Esophagus squamous epithelium (tissue), 4 donors: Measurements from ENCODE around the gene WWC1.

ENCODE experiments used
- POLR2A ChIP-seq, 4 donors: fragments of 450-650 bp; IDR thresholded peaks; one replicate each; pipeline ENCODE4 v1.6.1; 2017; ENCODE audit warnings: antibody characterized with exemption in 4 of 4, mild to moderate bottlenecking in 4 of 4, moderate library complexity in 3 of 4
- TF ChIP-seq, protein P1 (sequence below), 6 experiments: fragments of 450-650 bp in 4 of 6; fragments of 200-600 bp in 2 of 6; sonication (generic) in 2 of 6; IDR thresholded peaks; one replicate each; pipeline ENCODE4 v1.5.1; 2016 to 2019; ENCODE audit warnings: antibody characterized with exemption in 6 of 6, mild to moderate bottlenecking in 4 of 6, moderate library complexity in 4 of 6

DNA sequence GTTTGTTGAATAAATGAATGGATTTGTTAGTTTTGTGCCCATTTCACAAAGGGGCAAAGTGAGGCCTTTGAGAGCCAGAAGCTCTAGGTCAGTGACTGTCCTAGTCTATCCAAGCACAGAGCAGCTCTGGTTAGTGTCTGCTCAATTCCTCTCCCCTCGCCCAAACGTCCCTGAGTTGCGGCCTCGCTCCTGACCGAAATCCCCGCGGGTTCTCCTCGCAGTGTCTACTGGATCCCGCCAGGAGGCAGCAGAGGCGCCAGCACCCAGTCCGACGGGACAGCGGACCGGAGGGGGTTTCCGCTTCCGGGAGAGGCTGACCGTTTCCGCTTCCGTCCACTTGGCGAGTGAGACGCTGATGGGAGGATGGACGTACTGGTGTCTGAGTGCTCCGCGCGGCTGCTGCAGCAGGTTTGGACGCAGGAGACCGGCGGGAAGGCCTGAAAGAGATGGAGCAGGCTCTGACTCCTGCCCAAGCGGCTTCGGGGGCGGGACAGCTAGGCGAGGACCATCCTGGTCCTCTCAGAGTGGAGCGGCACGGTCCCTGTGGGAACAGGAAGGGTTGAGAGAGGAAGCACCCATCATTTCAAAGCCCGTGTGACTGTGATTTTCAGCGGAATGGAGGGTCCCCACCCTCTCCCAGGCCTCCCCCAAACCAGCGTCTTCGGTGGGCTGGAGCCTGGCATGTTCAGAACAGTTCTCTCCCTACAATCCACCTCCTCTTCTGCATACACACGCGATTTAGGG, 194.9 kb downstream of the WWC1 start, which contains the start of gene RARS1:
- TF ChIP-seq, protein P1, sequence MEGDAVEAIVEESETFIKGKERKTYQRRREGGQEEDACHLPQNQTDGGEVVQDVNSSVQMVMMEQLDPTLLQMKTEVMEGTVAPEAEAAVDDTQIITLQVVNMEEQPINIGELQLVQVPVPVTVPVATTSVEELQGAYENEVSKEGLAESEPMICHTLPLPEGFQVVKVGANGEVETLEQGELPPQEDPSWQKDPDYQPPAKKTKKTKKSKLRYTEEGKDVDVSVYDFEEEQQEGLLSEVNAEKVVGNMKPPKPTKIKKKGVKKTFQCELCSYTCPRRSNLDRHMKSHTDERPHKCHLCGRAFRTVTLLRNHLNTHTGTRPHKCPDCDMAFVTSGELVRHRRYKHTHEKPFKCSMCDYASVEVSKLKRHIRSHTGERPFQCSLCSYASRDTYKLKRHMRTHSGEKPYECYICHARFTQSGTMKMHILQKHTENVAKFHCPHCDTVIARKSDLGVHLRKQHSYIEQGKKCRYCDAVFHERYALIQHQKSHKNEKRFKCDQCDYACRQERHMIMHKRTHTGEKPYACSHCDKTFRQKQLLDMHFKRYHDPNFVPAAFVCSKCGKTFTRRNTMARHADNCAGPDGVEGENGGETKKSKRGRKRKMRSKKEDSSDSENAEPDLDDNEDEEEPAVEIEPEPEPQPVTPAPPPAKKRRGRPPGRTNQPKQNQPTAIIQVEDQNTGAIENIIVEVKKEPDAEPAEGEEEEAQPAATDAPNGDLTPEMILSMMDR (IDR thresholded peaks at IDR 0.05), result peak; percentile 81 to 98 (median 92)
- peak in 3 of 4 donors; percentile 70 to 81 (median 77) for TF ChIP-seq POLR2A (IDR thresholded peaks at IDR 0.05)
